SK-N-SH treated with all-trans-retinoic acid at 6 μM for 48 hours (cell line): ENCODE results near the gene SLC19A1.

Experiments used
- ATAC-seq: fragments of 200-7000 bp; cut with Tn5 transposase; 3 replicates; pipeline ENCODE4 v1.9.1; 2020; ENCODE audit warnings: mild to moderate bottlenecking, moderate library complexity
- ARNTL ChIP-seq: fragments of 450-650 bp; formaldehyde crosslinking; IDR thresholded peaks from 2 replicates; pipeline ENCODE4 v1.5.0; 2020; ENCODE audit warnings: low read depth, mild to moderate bottlenecking, moderate library complexity, borderline replicate concordance
- BACH2 ChIP-seq: fragments of 250-450 bp; sonication (Bioruptor Pico); IDR thresholded peaks from 2 replicates; pipeline ENCODE4 v1.9.0; 2021; ENCODE audit warnings: mild to moderate bottlenecking, borderline replicate concordance
- CREB5 ChIP-seq: fragments of 250-450 bp; sonication (Bioruptor Pico); IDR thresholded peaks from 2 replicates; pipeline ENCODE4 v1.5.1; 2020; ENCODE audit warnings: low read depth, mild to moderate bottlenecking, moderate library complexity
- CSDC2 ChIP-seq: fragments of 250-450 bp; sonication (Bioruptor Pico); IDR thresholded peaks from 2 replicates; pipeline ENCODE4 v1.5.0; 2020; ENCODE audit warnings: mild to moderate bottlenecking, moderate library complexity
- CSRNP3 ChIP-seq: fragments of 250-450 bp; sonication (Bioruptor Pico); IDR thresholded peaks from 2 replicates; pipeline ENCODE4 v1.5.1; 2021; ENCODE audit warnings: mild to moderate bottlenecking, moderate library complexity
- ESRRG ChIP-seq: fragments of 250-450 bp; sonication (Bioruptor Pico); IDR thresholded peaks from 2 replicates; pipeline ENCODE4 v1.6.1; 2021; ENCODE audit warnings: mild to moderate bottlenecking
- GLIS3 ChIP-seq: fragments of 250-450 bp; sonication (Bioruptor Pico); IDR thresholded peaks from 2 replicates; pipeline ENCODE4 v1.5.0; 2020; ENCODE audit warnings: mild to moderate bottlenecking, moderate library complexity
- ISL1 ChIP-seq: fragments of 250-450 bp; sonication (Bioruptor Pico); IDR thresholded peaks from 2 replicates; pipeline ENCODE4 v2.1.2; 2022; ENCODE audit warnings: mild to moderate bottlenecking, moderate library complexity
- OSR1 ChIP-seq: fragments of 250-450 bp; sonication (Bioruptor Pico); IDR thresholded peaks from 2 replicates; pipeline ENCODE4 v1.8.0; 2022; ENCODE audit warnings: moderate library complexity, mild to moderate bottlenecking, inconsistent platforms
- PATZ1 ChIP-seq: fragments of 250-450 bp; sonication (Bioruptor Pico); IDR thresholded peaks from 2 replicates; pipeline ENCODE4 v1.8.0; 2020; ENCODE audit warnings: mild to moderate bottlenecking, moderate library complexity, borderline replicate concordance
- PPARA ChIP-seq: fragments of 250-450 bp; sonication (Bioruptor Pico); IDR thresholded peaks from 2 replicates; pipeline ENCODE4 v1.5.0; 2020; ENCODE audit warnings: mild to moderate bottlenecking, borderline replicate concordance
- RARB ChIP-seq: fragments of 250-450 bp; sonication (Bioruptor Pico); IDR thresholded peaks from 2 replicates; pipeline ENCODE4 v1.8.0; 2021; ENCODE audit warnings: mild to moderate bottlenecking, moderate library complexity
- SNAI2 ChIP-seq: fragments of 250-450 bp; sonication (Bioruptor Pico); IDR thresholded peaks from 2 replicates; pipeline ENCODE4 v1.5.0; 2020; ENCODE audit warnings: mild to moderate bottlenecking, moderate library complexity
- TCF4 ChIP-seq: fragments of 250-450 bp; sonication (Bioruptor Pico); IDR thresholded peaks from 2 replicates; pipeline ENCODE4 v1.8.0; 2021; ENCODE audit warnings: mild to moderate bottlenecking, moderate library complexity, borderline replicate concordance
- TOX ChIP-seq: fragments of 250-450 bp; sonication (Bioruptor Pico); IDR thresholded peaks from 2 replicates; pipeline ENCODE4 v1.8.0; 2021; ENCODE audit warnings: mild to moderate bottlenecking, moderate library complexity, borderline replicate concordance
- TSHZ2 ChIP-seq: fragments of 250-450 bp; sonication (Bioruptor Pico); IDR thresholded peaks from 2 replicates; pipeline ENCODE4 v1.5.0; 2020; ENCODE audit warnings: mild to moderate bottlenecking, moderate library complexity
- ZC3H10 ChIP-seq: fragments of 250-450 bp; sonication (Bioruptor Pico); IDR thresholded peaks from 2 replicates; pipeline ENCODE4 v1.5.1; 2021; ENCODE audit warnings: mild to moderate bottlenecking, moderate library complexity
- ZFP3 ChIP-seq: fragments of 250-450 bp; sonication (Bioruptor Pico); IDR thresholded peaks from 2 replicates; pipeline ENCODE4 v1.5.0; 2020; ENCODE audit warnings: mild to moderate bottlenecking, moderate library complexity
- ZFP30 ChIP-seq: fragments of 450-650 bp; formaldehyde crosslinking; IDR thresholded peaks from 2 replicates; pipeline ENCODE4 v1.5.0; 2022; ENCODE audit warnings: mild to moderate bottlenecking, moderate library complexity
- ZNF565 ChIP-seq: fragments of 450-650 bp; formaldehyde crosslinking; conservative IDR thresholded peaks from 2 replicates; pipeline ENCODE4 v1.5.0; 2020; ENCODE audit warnings: low read depth, mild to moderate bottlenecking, moderate library complexity
- ZNF70 ChIP-seq: fragments of 450-650 bp; formaldehyde crosslinking; IDR thresholded peaks from 2 replicates; pipeline ENCODE4 v1.5.0; 2020; ENCODE audit warnings: mild to moderate bottlenecking, moderate library complexity
- ZNF8 ChIP-seq: fragments of 450-650 bp; formaldehyde crosslinking; IDR thresholded peaks from 2 replicates; pipeline ENCODE4 v1.5.0; 2020; ENCODE audit warnings: mild to moderate bottlenecking, moderate library complexity

Gene SLC19A1

GRCh38 chr21:45498646-45499000, 43.6 kb downstream of the SLC19A1 start:
- no peak for ATAC-seq
- TF ChIP-seq ZFP30 (CRISPR knock-in tag), result no peak
- TF ChIP-seq GLIS3 (CRISPR knock-in tag), result no peak
- no peak for TF ChIP-seq CREB5
- no peak for TF ChIP-seq ZC3H10 (CRISPR knock-in tag)
- no peak for TF ChIP-seq ZFP3 (CRISPR knock-in tag)
- TF ChIP-seq TSHZ2 (CRISPR knock-in tag), result no peak
- TF ChIP-seq ARNTL (CRISPR knock-in tag), result no peak
- no peak for TF ChIP-seq TOX (CRISPR knock-in tag)
- TF ChIP-seq TCF4 (CRISPR knock-in tag), result no peak
- no peak for TF ChIP-seq ZNF565 (CRISPR knock-in tag)
- no peak for TF ChIP-seq BACH2
- TF ChIP-seq ZNF70 (CRISPR knock-in tag), result no peak
- no peak for TF ChIP-seq ZNF8 (CRISPR knock-in tag)
- TF ChIP-seq CSRNP3 (CRISPR knock-in tag), result no peak
- no peak for TF ChIP-seq CSDC2 (CRISPR knock-in tag)
- TF ChIP-seq ESRRG (CRISPR knock-in tag), result no peak
- no peak for TF ChIP-seq PPARA (CRISPR knock-in tag)
- no peak for TF ChIP-seq OSR1
- no peak for TF ChIP-seq RARB (CRISPR knock-in tag)
- no peak for TF ChIP-seq PATZ1

- TF ChIP-seq PATZ1 (no peak), BACH2 (no peak), GLIS3 (CRISPR knock-in tag) (no peak)
- ATAC-seq, result no peak
Observed at GRCh38 chr21:45497846-45498645, 44.2 kb downstream of the SLC19A1 start.

- ATAC-seq, result no peak
- TF ChIP-seq TOX (CRISPR knock-in tag) (no peak), ZC3H10 (CRISPR knock-in tag) (no peak), OSR1 (no peak), PATZ1 (no peak), SNAI2 (CRISPR knock-in tag) (no peak), ISL1 (CRISPR knock-in tag) (no peak), PPARA (CRISPR knock-in tag) (no peak), ZFP3 (CRISPR knock-in tag) (no peak), TCF4 (CRISPR knock-in tag) (no peak), ZNF565 (CRISPR knock-in tag) (no peak), ARNTL (CRISPR knock-in tag) (no peak), RARB (CRISPR knock-in tag) (no peak), CREB5 (no peak), CSDC2 (CRISPR knock-in tag) (no peak), ZFP30 (CRISPR knock-in tag) (no peak)
Observed at GRCh38 chr21:45496968-45497845, 45.0 kb downstream of the SLC19A1 start.
